ENCODE data around the gene TTBK2. TPM values are rescaled to one million over a fixed set of nuclear protein-coding genes. Genes with fewer than 3 reads are reported as not detected.

Gene TTBK2
- total RNA-seq, 1 donor from 2014 or later: 19.8 TPM

- H3K9me3 Mint-ChIP-seq: no peaks in the 10 kb centered on the region
These were observed 123.4 kb downstream of the TTBK2 start for GRCh38 chr15:42796955-42797782.

GRCh38 chr15:42788725-42789124, 131.9 kb downstream of the TTBK2 start:
- Mint-ChIP-seq H3K36me3 (ENCODE audit: low read depth) (peaks cover 24% of the 10 kb centered on the region), H3K4me3 (no peak overlapping the region), H3K4me1 (no peaks in the 10 kb centered on the region), H3K9me3 (no peaks in the 10 kb centered on the region), H3K27ac (no peak overlapping the region), H3K27me3 (no peaks in the 10 kb centered on the region)
- ATAC-seq (ENCODE audit: low read depth): no peak
- POLR2A ChIA-PET: no interaction called here
- CTCF ChIA-PET: no interaction called here
- no peak for DNase-seq
- intact Hi-C loops (cut with micrococcal nuclease): no loop called here
- no peak for TF ChIP-seq CTCF (IDR thresholded peaks at IDR 0.05)

More at GRCh38 chr15:42796955-42797782, 123.4 kb downstream of the TTBK2 start:
- POLR2A ChIA-PET: no interaction called here
- CTCF ChIA-PET: no interaction called here
- H3K27me3 Mint-ChIP-seq: no peaks in the 10 kb centered on the region
- no peak overlapping the region for H3K27ac Mint-ChIP-seq
- no peak for DNase-seq
- no peak for TF ChIP-seq CTCF (IDR thresholded peaks at IDR 0.05)
- no peaks in the 10 kb centered on the region for H3K4me1 Mint-ChIP-seq
- ATAC-seq (ENCODE audit: low read depth): no peak
- H3K4me3 Mint-ChIP-seq: no peak overlapping the region
- peaks cover 47% of the 10 kb centered on the region for H3K36me3 Mint-ChIP-seq (ENCODE audit: low read depth)
- intact Hi-C loops (cut with micrococcal nuclease): no loop called here

GRCh38 chr15:42786978-42787377, 133.6 kb downstream of the TTBK2 start:
- DNase-seq (no peak), ATAC-seq (ENCODE audit: low read depth) (no peak)
- no peaks in the 10 kb centered on the region for H3K9me3 Mint-ChIP-seq
- no peaks in the 10 kb centered on the region for H3K27me3 Mint-ChIP-seq
- no peaks in the 10 kb centered on the region for H3K4me1 Mint-ChIP-seq
- H3K4me3 Mint-ChIP-seq: no peak overlapping the region
- no peak for TF ChIP-seq CTCF (IDR thresholded peaks at IDR 0.05)
- POLR2A ChIA-PET: no interaction called here
- peaks cover 31% of the 10 kb centered on the region for H3K36me3 Mint-ChIP-seq (ENCODE audit: low read depth)
- intact Hi-C loops (cut with micrococcal nuclease): no loop called here
- no peak overlapping the region for H3K27ac Mint-ChIP-seq
- CTCF ChIA-PET: no interaction called here

- Mint-ChIP-seq H3K9me3 (no peaks in the 10 kb centered on the region), H3K4me1 (no peaks in the 10 kb centered on the region), H3K4me3 (no peak overlapping the region), H3K36me3 (ENCODE audit: low read depth) (peaks cover 32% of the 10 kb centered on the region), H3K27me3 (no peaks in the 10 kb centered on the region), H3K27ac (no peak overlapping the region)
- DNase-seq (no peak), ATAC-seq (ENCODE audit: low read depth) (no peak)
- intact Hi-C loops (cut with micrococcal nuclease): no loop called here
- POLR2A ChIA-PET: no interaction called here
- TF ChIP-seq CTCF (IDR thresholded peaks at IDR 0.05): no peak
- CTCF ChIA-PET: no interaction called here
These were observed 135.0 kb downstream of the TTBK2 start for GRCh38 chr15:42785569-42785968.

GRCh38 chr15:42784705-42785104, 135.9 kb downstream of the TTBK2 start:
- ATAC-seq (ENCODE audit: low read depth) (no peak), DNase-seq (no peak)
- TF ChIP-seq CTCF (IDR thresholded peaks at IDR 0.05): no peak
- Mint-ChIP-seq H3K27ac (no peak overlapping the region), H3K27me3 (no peaks in the 10 kb centered on the region), H3K4me3 (no peak overlapping the region), H3K4me1 (no peaks in the 10 kb centered on the region), H3K9me3 (no peaks in the 10 kb centered on the region), H3K36me3 (ENCODE audit: low read depth) (peaks cover 34% of the 10 kb centered on the region)
- intact Hi-C loops (cut with micrococcal nuclease): no loop called here
- POLR2A ChIA-PET: interaction anchor here (0.8 kb wide), 1 partner anchor 1547 kb away, joined by 6 read pairs; no protein-coding TSS in a partner anchor
- CTCF ChIA-PET: no interaction called here
